Panc1 (cell line): ENCODE results near the gene PTGFRN. TPM values are rescaled to one million over a fixed set of nuclear protein-coding genes. Genes with fewer than 3 reads are reported as not detected.
"Not testable (repeated sequence)": the region's sequence is repeated elsewhere in the genome, so short reads cannot be mapped to it uniquely, and the experiment has no call there.

Experiments
- ATAC-seq: fragments of 200-7000 bp; cut with Tn5 transposase; 2 replicates; pipeline ENCODE4 v1.9.1; 2020; ENCODE audit warnings: mild to moderate bottlenecking, moderate library complexity
- BruUV-seq: library from RNA; stranded (reverse); fragments of 400-500 nt; replicated peaks from 2 replicates; lab custom pipeline; 2021; lab: Mats Ljungman, UMichigan
- CTCF ChIA-PET: fragments of 300-600 bp; sonication (Branson Sonifier 250); formaldehyde crosslinking; loops from one replicate; lab custom pipeline; 2022; ENCODE audit warnings: antibody characterized with exemption; lab: Charles Lee
- POLR2A ChIA-PET: fragments of 300-600 bp; sonication (Branson Sonifier 250); formaldehyde crosslinking; loops from one replicate; lab custom pipeline; 2022; ENCODE audit warnings: antibody characterized with exemption; lab: Charles Lee
- DNase-seq: peaks from one replicate; pipeline ENCODE4 v3.0.0-alpha.2; 2010; ENCODE audit warnings: low read depth, low spot score
- H3K27ac ChIP-seq: 2 replicates; pipeline ENCODE4 v1.5.1; 2011; ENCODE audit warnings: mild to moderate bottlenecking, low read length, inconsistent platforms
- H3K27me3 ChIP-seq: fragments of 200-500 bp; sonication (Bioruptor generic); 2 replicates; pipeline ENCODE4 v1.6.0; 2014; ENCODE audit warnings: low read length, inconsistent platforms; ENCODE audit not compliant: control insufficient read depth, insufficient read depth
- H3K36me3 ChIP-seq: fragments of 200-500 bp; sonication (Bioruptor generic); 2 replicates; pipeline ENCODE4 v1.5.1; 2014; ENCODE audit warnings: inconsistent platforms, mild to moderate bottlenecking, low read length, moderate library complexity; ENCODE audit not compliant: control insufficient read depth, insufficient read depth
- H3K4me1 ChIP-seq: 2 replicates; pipeline ENCODE4 v1.5.1; 2011; ENCODE audit warnings: inconsistent platforms, mild to moderate bottlenecking, low read length, moderate library complexity; ENCODE audit not compliant: control insufficient read depth, insufficient read depth
- H3K4me3 ChIP-seq, 2 experiments: 2 replicates each; pipeline ENCODE4 v1.5.1; 2011 to 2012; ENCODE audit warnings: low read depth in 2 of 2, low read length in 2 of 2, mild to moderate bottlenecking in 2 of 2, inconsistent platforms in 1 of 2, moderate library complexity in 1 of 2
- H3K9me3 ChIP-seq: fragments of 200-500 bp; sonication (Bioruptor generic); 2 replicates; pipeline ENCODE4 v1.5.1; 2014; ENCODE audit warnings: low read depth, mild to moderate bottlenecking, inconsistent platforms, low read length, moderate library complexity; ENCODE audit not compliant: control insufficient read depth, insufficient read depth
- POLR2AphosphoS5 ChIP-seq: IDR thresholded peaks from 2 replicates; pipeline ENCODE4 v1.6.1; 2012; ENCODE audit warnings: mild to moderate bottlenecking, low read depth, low read length, moderate library complexity
- SIN3A ChIP-seq: IDR thresholded peaks from 2 replicates; pipeline ENCODE4 v1.6.1; 2012; ENCODE audit warnings: low read depth, mild to moderate bottlenecking, low read length, moderate library complexity, borderline replicate concordance; ENCODE audit not compliant: insufficient read depth
- TCF7L2 ChIP-seq: IDR thresholded peaks from 2 replicates; pipeline ENCODE4 v1.6.1; 2011; ENCODE audit warnings: mild to moderate bottlenecking, low read depth, low read length, inconsistent platforms
- in situ Hi-C: cut with HindIII; loops from 2 replicates; pipeline ENCODE4 v1.10.0; 2016; ENCODE audit warnings: low sequenced_read_pairs, low pct_unique_long_range_greater_than_20kb
- intact Hi-C: fragments of 100-400 bp; cut with micrococcal nuclease; formaldehyde crosslinking; loops from one replicate; pipeline ENCODE4 v1.10.0; 2022; ENCODE audit not compliant: unreplicated experiment
- total RNA-seq: library from RNA; stranded (reverse); gene quantifications from one replicate; pipeline ENCODE4 v1.2.1, GENCODE V29; 2021; ENCODE audit not compliant: unreplicated experiment
- TF ChIP-seq, protein P1 (sequence below), 2 experiments: IDR thresholded peaks; 2 replicates each; pipeline ENCODE4 v1.6.1; 2011 to 2012; ENCODE audit warnings: low read depth in 2 of 2, control low read depth in 1 of 2, low read length in 1 of 2, mild to moderate bottlenecking in 1 of 2, moderate library complexity in 1 of 2; ENCODE audit not compliant: insufficient read depth in 1 of 2
- TF ChIP-seq, protein P2 (sequence below): fragments of 450-650 bp; IDR thresholded peaks from 2 replicates; pipeline ENCODE4 v1.5.1; 2017; ENCODE audit warnings: mild to moderate bottlenecking

The PTGFRN gene
- total RNA-seq, 1 experiment from 2014 or later, result 5.2 TPM

DNA sequence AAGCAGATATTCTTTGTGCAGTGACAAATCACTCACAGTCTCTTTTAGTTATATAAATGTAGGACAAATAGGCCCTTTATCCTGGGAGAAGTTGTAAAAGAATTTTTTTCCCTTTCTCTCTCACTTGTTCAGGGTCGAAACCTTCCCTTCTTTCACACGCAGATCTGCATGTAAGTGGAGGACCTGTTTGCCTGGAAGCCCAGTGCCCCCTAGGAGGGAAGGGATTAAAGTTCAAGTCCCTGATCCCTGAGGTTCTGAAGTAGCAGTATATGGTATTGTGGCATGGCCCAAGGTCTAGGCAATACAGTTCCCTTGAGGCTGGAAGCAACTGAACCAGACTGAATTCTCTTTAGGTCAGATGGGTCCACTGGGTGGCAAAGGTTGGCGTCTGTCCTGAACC, 48.6 kb upstream of the PTGFRN start:
- DNase-seq, result no peak
- Histone ChIP-seq H3K9me3 (no peaks in the 10 kb centered on the region), H3K4me1 (no peaks in the 10 kb centered on the region), H3K4me3 (no peak overlapping the region), H3K27ac (no peak overlapping the region), H3K36me3 (no peaks in the 10 kb centered on the region), H3K27me3 (no peaks in the 10 kb centered on the region)
- in situ Hi-C loops (no loop called here), intact Hi-C loops (no loop called here)
- POLR2A ChIA-PET, result no interaction called here
- no TSS peak for BruUV-seq
- no peak for ATAC-seq
- CTCF ChIA-PET, result no interaction called here
- TF ChIP-seq, protein P1, sequence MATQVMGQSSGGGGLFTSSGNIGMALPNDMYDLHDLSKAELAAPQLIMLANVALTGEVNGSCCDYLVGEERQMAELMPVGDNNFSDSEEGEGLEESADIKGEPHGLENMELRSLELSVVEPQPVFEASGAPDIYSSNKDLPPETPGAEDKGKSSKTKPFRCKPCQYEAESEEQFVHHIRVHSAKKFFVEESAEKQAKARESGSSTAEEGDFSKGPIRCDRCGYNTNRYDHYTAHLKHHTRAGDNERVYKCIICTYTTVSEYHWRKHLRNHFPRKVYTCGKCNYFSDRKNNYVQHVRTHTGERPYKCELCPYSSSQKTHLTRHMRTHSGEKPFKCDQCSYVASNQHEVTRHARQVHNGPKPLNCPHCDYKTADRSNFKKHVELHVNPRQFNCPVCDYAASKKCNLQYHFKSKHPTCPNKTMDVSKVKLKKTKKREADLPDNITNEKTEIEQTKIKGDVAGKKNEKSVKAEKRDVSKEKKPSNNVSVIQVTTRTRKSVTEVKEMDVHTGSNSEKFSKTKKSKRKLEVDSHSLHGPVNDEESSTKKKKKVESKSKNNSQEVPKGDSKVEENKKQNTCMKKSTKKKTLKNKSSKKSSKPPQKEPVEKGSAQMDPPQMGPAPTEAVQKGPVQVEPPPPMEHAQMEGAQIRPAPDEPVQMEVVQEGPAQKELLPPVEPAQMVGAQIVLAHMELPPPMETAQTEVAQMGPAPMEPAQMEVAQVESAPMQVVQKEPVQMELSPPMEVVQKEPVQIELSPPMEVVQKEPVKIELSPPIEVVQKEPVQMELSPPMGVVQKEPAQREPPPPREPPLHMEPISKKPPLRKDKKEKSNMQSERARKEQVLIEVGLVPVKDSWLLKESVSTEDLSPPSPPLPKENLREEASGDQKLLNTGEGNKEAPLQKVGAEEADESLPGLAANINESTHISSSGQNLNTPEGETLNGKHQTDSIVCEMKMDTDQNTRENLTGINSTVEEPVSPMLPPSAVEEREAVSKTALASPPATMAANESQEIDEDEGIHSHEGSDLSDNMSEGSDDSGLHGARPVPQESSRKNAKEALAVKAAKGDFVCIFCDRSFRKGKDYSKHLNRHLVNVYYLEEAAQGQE (IDR thresholded peaks at IDR 0.05; ENCODE audit: insufficient read depth in 1 of 2, low read depth in 2 of 2, low read length in 1 of 2), result no peak
- TF ChIP-seq, protein P2, sequence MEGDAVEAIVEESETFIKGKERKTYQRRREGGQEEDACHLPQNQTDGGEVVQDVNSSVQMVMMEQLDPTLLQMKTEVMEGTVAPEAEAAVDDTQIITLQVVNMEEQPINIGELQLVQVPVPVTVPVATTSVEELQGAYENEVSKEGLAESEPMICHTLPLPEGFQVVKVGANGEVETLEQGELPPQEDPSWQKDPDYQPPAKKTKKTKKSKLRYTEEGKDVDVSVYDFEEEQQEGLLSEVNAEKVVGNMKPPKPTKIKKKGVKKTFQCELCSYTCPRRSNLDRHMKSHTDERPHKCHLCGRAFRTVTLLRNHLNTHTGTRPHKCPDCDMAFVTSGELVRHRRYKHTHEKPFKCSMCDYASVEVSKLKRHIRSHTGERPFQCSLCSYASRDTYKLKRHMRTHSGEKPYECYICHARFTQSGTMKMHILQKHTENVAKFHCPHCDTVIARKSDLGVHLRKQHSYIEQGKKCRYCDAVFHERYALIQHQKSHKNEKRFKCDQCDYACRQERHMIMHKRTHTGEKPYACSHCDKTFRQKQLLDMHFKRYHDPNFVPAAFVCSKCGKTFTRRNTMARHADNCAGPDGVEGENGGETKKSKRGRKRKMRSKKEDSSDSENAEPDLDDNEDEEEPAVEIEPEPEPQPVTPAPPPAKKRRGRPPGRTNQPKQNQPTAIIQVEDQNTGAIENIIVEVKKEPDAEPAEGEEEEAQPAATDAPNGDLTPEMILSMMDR, result no peak
- TF ChIP-seq SIN3A (no peak), POLR2AphosphoS5 (no peak), TCF7L2 (no peak)

DNA sequence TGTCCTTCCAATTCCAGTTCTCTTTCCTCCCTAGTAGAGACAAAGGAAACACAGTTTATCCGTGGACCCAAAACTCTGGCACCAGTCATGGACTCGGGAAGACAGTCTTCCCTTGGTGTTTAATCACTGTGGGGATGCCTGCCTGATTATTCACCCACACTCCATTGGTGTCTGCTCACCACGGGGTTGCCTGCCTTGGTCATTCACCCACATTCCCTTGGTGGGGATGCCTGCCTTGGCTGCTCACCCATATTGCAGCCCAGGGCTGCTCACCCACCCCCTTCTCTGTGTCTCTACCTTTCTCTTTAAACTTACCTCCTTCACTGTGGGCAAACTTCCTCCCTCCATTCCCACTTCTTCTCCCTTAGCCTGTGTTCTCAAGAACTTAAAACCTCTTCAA, 46.7 kb upstream of the PTGFRN start:
- H3K9me3 ChIP-seq, H3K36me3 ChIP-seq, POLR2A ChIA-PET, ATAC-seq, CTCF ChIA-PET, BruUV-seq, H3K27me3 ChIP-seq, H3K4me3 ChIP-seq, intact Hi-C loops, in situ Hi-C loops, DNase-seq, H3K27ac ChIP-seq, H3K4me1 ChIP-seq: not testable (repeated sequence)

DNA sequence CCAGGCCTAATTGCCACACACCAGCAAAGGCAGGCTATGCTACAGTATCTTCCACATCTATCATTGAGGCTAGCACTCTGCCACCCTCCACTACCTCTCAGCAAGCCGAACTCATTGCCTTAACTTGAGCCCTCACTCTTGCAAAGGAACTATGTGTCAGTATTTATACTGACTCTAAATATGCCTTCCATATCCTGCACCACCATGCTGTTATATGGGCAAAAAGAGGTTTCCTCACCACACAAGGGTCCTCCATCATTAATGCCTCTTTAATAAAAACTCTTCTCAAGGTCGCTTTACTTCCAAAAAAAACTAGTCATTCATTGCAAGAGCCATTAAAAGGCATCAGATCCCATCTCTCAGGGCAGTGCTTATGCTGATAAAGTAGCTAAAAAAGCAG, 43.2 kb upstream of the PTGFRN start:
- CTCF ChIA-PET, H3K36me3 ChIP-seq, intact Hi-C loops, ATAC-seq, H3K27me3 ChIP-seq, DNase-seq, H3K4me3 ChIP-seq, H3K27ac ChIP-seq, BruUV-seq, H3K4me1 ChIP-seq, in situ Hi-C loops, POLR2A ChIA-PET, H3K9me3 ChIP-seq: not testable (repeated sequence)
